Coronary artery (tissue), 2 donors: ENCODE data around the gene PKN1.
A peak's percentile ranks its signal among the peaks of the same experiment; 100 is the strongest.

Experiments used
- DNase-seq: peaks from one replicate; pipeline ENCODE4 v3.0.0-alpha.2; 2017; ENCODE audit warnings: low spot score
- H3K27ac ChIP-seq, 2 donors: fragments of 200-600 bp; sonication (generic); one replicate each; pipeline ENCODE4 v1.5.1; 2016 to 2019
- H3K4me3 ChIP-seq: fragments of 200-600 bp; sonication (generic); 2 replicates; pipeline ENCODE4 v1.5.1; 2016; ENCODE audit warnings: mild to moderate bottlenecking, moderate library complexity
- CTCF ChIP-seq: fragments of 200-600 bp; sonication (generic); IDR thresholded peaks from one replicate; pipeline ENCODE4 v1.5.1; 2019; ENCODE audit warnings: antibody characterized with exemption

The PKN1 gene

GRCh38 chr19:14471436-14472187, 38.5 kb downstream of the PKN1 start:
- TF ChIP-seq CTCF: no peak
- H3K4me3 ChIP-seq: peak overlapping the region; percentile 55
- H3K27ac ChIP-seq: no peak overlapping the region
- no peak for DNase-seq

DNA sequence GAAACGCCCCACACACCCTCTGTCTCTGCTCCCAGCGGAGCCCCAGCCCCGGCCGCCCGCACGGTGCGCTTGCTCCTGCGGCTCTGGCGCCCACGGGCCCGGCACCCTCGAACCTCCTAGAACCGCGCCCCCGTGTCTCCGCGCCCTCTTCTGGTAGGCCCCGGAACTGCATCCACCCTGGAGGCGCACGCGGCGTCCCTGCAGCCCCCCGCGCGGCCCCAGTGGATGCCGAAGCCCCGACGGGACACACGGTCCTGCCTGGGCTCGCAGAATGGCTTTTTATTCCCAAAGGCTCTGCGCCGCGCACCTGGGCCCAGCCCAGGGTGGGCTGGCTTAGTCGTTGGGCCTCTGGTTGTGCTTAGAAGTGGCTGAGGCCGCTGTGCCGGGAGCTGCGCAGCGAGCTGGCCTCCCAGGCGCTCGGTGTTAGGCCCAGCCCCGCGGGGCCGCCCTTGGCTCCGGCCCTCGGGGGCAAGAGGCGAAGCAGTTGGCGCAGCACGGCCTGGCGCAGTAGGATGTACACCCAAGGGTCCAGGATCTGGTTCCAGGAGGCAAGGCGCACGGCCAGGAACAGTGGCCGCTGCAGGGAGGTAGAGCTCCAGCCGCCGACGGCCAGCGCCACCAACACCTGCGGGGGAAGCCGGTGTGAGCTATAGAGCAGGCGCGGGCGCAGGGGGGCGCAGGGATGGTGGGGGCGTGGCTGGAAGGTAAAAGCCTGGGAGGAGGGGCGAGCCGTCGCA, 39.3 kb downstream of the PKN1 start:
- Histone ChIP-seq H3K27ac (no peak overlapping the region), H3K4me3 (peak overlapping the region; percentile 55)
- peak; percentile 100 for TF ChIP-seq CTCF
- no peak for DNase-seq

DNA sequence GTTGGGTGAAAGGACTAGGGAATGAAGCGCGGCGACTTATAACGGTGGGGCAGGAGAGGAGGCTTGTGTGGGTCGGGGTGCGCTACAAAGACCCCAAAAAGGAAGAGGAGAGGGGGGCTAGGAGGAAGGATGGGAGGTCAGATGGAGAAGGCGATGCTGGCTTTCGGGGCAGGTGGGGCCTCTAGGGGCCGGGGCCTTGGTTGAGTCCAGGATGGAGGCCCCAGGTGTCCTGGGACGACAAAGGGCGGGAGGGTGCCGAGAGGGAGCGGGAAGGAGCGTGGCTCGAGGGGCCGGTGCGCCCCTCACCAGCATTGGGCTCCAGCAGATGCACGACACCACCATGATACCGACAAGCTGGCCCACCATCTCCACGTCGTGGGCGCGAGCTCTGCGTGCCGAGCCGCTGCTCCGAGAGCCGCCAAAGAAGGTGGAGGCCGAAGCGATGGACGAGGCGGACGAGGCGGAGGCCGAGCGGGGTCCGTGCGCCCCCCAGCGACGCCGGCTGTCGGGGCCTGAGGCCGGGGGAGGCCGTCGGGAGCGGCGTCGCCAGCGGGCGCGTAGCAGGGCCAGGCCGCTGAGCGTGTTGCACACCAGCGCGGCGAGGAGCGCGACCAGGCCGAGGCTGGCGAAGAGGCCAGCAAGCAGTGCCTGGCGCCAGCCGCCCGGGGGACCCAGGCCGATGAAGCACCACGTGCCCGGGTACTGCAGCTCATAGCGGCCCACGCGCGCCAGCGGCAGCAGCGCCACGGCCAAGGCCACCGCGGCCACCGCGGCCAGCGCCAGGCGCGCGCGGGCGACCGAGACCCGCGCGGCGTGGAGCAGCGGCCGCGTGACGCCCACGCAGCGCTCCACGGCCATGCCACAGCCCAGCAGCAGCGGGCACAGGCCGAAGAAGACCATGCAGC, 40.2 kb downstream of the PKN1 start:
- Histone ChIP-seq H3K4me3 (peak overlapping the region; percentile 54), H3K27ac (no peak overlapping the region)
- no peak for DNase-seq
- TF ChIP-seq CTCF: no peak

- TF ChIP-seq CTCF: no peak
- H3K27ac ChIP-seq: no peak overlapping the region
- no peak for DNase-seq
- H3K4me3 ChIP-seq: peak overlapping the region; percentile 54
Observed at GRCh38 chr19:14473978-14474578, 41.0 kb downstream of the PKN1 start.

GRCh38 chr19:14474827-14475226, 41.7 kb downstream of the PKN1 start:
- DNase-seq: no peak
- no peak overlapping the region for H3K27ac ChIP-seq
- H3K4me3 ChIP-seq: peak overlapping the region; percentile 22
- no peak for TF ChIP-seq CTCF

DNA sequence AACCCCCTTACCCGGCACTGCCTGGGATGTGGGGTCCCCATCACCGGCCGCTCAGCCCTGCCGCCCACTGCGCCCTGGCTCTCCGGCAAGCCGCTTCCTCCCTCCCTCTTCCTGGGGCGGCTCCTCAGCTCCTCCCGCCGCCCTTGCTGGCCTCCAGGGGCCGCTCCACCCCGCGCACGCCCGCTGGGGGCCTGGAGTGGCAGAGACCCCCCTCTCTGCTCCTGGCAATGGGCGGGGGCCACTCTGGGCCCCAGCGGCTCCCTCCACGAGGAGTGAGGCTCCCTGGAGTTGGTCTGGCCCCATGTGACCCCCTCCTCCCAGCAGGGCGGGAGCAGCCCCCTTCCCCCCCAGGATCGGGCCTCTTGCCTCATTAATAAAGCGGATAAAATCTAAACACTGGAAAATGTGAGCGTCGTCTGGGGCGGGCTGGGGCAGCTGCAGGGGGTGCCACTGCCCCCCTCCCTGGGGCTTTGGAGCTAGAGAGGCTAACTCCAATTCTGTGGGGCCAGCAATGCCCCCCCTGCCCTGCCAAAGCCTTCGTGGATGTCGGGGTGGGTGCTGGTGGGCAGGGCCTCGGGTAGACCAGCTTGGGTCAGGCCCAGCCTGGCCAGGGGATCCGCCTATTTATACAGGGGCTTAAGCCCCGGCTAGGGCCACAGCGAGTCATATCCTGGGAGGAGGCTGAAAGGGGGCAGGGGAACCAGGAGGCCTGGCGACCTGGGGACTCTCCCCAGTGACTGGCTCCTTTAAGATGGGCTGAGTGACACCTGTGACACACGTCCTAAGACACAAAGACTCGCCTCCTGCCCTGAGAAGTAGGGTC, 42.4 kb downstream of the PKN1 start, which contains the start of gene PTGER1:
PTGER1 (minus strand) TSS at position 104 of the 823 bp plus-strand sequence. CDS start 1,034 bp downstream, outside the sequence.
- H3K4me3 ChIP-seq: peak within 1 kb of the TSS; percentile 54

More for the DNA sequence above, 42.4 kb downstream of the PKN1 start, which contains the start of gene PTGER1:
- no peak for TF ChIP-seq CTCF
- peak within 1 kb of the TSS in 1 of 2 donors; percentile 22 for H3K27ac ChIP-seq
- no peak for DNase-seq
